ENCODE data around the gene ERN1. TPM values are rescaled to one million over a fixed set of nuclear protein-coding genes. Genes with fewer than 3 reads are reported as not detected.

ERN1 gene
- total RNA-seq, 1 donor, result 62.8 TPM

DNA sequence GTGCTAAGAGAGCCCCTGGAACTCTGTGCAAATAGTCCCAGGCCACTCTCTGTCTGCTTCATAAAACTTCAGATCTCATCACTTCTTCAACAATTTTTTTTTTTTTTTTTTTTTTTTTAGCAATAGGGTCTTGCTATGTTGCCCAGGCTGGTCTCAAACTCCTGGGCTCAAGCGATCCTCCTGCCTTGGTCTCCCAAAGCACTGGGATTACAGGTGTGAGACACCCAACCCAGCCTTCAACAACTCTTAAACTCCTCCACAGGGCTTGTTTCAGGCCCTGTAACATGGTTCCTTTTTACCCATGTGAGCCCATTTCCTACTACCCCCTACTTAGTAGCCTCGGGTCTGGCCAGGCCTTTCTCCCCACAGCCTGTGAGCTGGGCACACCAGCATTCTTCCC is 70.2 kb downstream of the ERN1 start:
- Histone ChIP-seq H3K4me3 (ENCODE audit: low read length) (no peak overlapping the region), H3K4me1 (ENCODE audit: insufficient read depth, low read length) (peaks cover 60% of the 10 kb centered on the region), H3K27me3 (ENCODE audit: insufficient read depth, low read length) (no peaks in the 10 kb centered on the region), H3K9me3 (ENCODE audit: low read depth, low read length) (no peaks in the 10 kb centered on the region)

DNA sequence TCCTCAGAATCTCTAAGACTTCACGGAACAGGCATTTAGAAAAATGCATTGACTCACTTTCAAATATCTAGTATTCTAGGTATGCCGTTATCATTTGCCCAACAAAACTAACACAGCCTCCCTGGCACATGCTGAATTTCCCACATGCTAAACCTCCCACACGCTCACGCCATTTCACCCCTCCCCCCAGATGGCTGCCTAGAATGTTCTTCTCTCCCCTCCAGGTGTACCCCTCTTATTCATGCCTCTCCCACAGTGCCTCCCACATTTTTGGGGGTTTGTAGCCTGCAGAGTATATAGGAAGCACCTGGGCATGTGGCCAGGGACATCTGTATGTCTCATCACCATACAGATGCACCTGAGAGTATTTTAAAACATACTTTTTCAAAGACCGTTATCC is 71.3 kb downstream of the ERN1 start:
- H3K4me1 ChIP-seq (ENCODE audit: insufficient read depth, low read length), result peaks cover 49% of the 10 kb centered on the region
- no peaks in the 10 kb centered on the region for H3K27me3 ChIP-seq (ENCODE audit: insufficient read depth, low read length)
- no peak overlapping the region for H3K4me3 ChIP-seq (ENCODE audit: low read length)
- no peaks in the 10 kb centered on the region for H3K9me3 ChIP-seq (ENCODE audit: low read depth, low read length)

DNA sequence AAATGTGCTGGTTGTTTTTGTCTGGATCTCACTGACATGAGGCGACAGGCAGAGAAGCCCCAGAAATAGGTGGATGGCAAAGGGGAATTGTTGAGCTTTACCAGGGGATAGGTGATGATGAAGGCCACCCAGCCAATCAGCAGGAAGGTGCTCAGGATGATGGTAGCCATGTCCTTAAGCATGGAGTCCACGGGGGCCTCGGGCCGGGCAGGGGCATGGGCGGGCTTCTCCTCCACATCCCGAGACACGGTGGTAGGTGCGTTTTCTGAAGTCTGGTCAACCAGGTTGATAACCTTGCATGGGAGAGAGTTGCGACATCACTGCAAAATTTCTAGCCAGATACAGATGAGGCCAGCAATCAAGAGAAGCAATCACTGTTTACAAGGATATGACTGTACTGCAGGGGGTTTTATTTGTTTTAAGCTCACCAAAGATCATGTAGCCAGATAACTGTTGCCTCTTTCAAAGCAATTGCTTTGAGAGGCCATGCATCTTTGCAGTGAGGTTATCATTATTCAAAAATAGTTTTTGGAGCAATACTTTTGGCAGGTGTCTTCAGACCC is 72.2 kb downstream of the ERN1 start:
- Histone ChIP-seq H3K4me1 (ENCODE audit: insufficient read depth, low read length) (peaks cover 40% of the 10 kb centered on the region), H3K27me3 (ENCODE audit: insufficient read depth, low read length) (no peaks in the 10 kb centered on the region), H3K4me3 (ENCODE audit: low read length) (no peak overlapping the region), H3K9me3 (ENCODE audit: low read depth, low read length) (no peaks in the 10 kb centered on the region)

DNA sequence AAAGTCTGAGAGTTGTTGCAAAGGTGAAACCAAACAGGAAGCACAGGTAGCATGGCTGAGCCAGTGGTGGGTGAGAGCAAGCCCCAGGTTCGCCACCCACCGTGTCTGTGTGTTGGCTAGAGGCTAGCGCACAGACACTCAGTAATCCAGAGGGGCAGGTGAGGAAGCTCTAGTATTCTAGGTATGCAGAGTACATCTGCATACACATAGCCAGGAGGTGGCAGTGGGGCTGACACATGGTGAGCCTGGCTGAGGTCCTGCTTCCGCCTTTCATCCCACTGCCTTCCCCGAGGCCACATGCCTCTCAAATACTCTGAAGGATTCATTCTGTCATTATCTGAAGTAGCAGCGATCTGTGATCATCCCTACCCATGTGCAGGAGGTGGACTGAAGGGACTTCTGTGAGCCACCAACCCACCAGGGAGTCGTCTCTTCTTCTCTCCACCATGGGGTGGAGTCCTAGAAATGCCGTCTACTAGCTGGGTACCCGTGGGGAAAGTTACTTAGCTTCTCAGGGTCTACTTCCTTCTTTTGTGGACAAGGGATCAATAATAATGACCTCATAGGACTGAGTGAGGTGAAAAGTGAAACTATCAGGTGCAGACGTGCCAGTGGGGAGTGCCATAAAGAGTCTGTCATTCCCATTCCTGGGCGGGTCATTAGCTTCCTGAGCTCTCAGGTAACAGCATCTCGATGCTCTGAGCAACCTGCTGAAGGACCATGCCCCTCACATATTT is 73.5 kb downstream of the ERN1 start:
- peaks cover 32% of the 10 kb centered on the region for H3K4me1 ChIP-seq (ENCODE audit: insufficient read depth, low read length)
- H3K4me3 ChIP-seq (ENCODE audit: low read length), result no peak overlapping the region
- no peaks in the 10 kb centered on the region for H3K27me3 ChIP-seq (ENCODE audit: insufficient read depth, low read length)
- H3K9me3 ChIP-seq (ENCODE audit: low read depth, low read length), result no peaks in the 10 kb centered on the region

DNA sequence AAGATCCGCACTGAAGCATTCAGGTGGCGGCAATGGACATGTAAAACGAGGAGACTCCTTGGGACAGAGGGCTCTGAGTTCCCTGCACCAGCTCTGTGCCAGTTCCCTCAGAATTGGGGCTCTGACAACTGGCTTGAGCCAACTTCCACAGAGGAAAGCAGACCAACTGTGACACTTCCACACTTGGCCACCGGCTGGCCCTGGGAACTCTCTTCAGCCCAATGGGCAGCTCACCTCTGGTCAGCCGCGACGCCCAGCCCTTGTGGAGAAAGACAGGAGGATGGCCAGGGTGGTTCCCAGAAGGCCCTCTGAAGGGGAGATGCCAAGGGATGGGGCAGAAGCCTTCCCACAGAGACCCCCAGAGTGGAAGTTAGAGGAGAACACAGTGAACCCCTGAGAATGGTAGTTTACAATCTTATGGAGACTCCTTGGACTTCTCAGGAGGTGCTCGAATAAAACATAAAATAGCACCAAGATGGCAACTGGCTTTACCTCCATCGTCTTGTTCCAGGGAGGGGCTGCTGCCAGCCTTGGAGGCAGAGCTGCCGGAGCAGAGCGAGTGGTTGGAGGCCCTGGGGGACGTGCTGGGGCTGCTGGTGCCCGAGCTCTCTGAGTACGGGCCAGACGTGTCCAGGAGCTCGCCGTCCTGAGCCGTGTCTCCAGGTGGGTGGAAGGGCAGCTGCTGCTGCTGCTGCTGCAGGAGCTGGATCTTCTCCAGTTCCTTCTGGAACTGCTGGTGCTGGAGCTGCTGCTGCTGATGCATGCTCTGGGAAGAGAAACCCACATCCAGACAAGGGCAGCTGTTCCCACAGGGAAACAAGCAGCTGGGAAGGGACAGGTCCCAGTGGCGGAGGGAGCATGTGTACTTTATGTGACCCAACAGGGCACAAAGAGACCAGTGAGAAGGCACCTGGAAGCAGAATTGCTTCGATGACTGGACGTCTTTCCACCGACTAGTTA is 74.5 kb downstream of the ERN1 start:
- H3K4me3 ChIP-seq (ENCODE audit: low read length), result no peak overlapping the region
- H3K9me3 ChIP-seq (ENCODE audit: low read depth, low read length), result no peaks in the 10 kb centered on the region
- no peaks in the 10 kb centered on the region for H3K27me3 ChIP-seq (ENCODE audit: insufficient read depth, low read length)
- H3K4me1 ChIP-seq (ENCODE audit: insufficient read depth, low read length), result peaks cover 27% of the 10 kb centered on the region

DNA sequence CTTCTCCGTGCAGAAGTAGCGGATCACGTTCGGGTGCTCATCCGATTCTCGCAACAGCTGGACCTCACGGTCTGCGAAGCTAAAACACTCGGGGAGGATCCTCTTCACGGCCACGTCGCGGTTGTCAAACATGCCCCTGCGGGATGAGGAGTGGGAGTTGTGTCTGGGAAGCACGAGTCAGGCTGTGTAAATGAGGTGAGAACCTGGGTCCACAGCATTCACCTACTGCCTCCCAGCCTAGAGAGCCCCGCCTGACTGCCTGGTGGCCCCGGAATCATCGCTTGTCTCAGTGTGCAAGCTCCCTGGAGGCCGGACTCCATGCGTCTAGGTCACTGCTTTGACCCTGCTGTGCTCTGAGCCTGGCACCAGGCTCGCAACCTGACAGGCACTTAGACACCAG is 75.6 kb downstream of the ERN1 start:
- Histone ChIP-seq H3K4me1 (ENCODE audit: insufficient read depth, low read length) (peaks cover 29% of the 10 kb centered on the region), H3K27me3 (ENCODE audit: insufficient read depth, low read length) (no peaks in the 10 kb centered on the region), H3K4me3 (ENCODE audit: low read length) (no peak overlapping the region), H3K9me3 (ENCODE audit: low read depth, low read length) (no peaks in the 10 kb centered on the region)

DNA sequence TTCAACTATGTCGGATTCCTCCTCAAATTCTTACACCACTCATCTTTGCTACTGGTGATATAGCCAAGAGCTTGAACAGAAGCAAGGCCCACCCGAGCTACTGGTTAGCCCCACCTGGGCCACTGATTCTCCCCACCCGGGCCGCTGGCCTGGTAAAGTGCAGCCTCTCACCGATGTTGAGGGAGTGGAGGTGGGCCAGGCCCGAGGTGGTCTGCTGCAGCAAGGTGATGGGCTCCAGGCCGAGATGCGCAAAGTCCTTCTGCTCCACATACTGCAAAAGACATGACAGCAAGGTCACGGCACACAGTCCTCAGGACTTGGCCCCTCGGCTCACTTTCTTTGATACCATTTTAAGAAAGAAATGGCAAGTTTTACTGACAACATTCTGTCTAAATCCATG is 76.8 kb downstream of the ERN1 start:
- Histone ChIP-seq H3K4me1 (ENCODE audit: insufficient read depth, low read length) (peaks cover 29% of the 10 kb centered on the region), H3K27me3 (ENCODE audit: insufficient read depth, low read length) (no peaks in the 10 kb centered on the region), H3K4me3 (ENCODE audit: low read length) (no peak overlapping the region), H3K9me3 (ENCODE audit: low read depth, low read length) (no peaks in the 10 kb centered on the region)

DNA sequence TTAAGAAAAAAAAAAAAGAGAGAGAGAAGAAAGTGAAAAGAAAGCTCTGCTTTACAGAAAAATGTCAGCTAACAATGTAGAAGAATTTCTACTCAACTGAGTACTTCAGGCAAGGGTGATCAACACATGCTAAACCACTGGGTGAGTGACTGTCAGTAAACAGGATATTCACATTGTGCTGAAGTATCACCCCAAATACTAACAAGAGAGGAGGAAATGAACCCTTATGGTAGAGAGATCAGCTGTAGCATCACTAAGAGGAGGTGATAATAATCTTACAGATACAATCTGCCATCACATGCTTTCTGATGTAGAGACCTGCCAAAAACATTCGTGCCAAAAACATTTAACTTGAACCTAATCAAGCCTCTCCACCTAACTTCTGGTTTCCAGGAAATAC is 78.8 kb downstream of the ERN1 start:
- H3K4me3 ChIP-seq (ENCODE audit: low read length), result no peak overlapping the region
- no peaks in the 10 kb centered on the region for H3K27me3 ChIP-seq (ENCODE audit: insufficient read depth, low read length)
- H3K4me1 ChIP-seq (ENCODE audit: insufficient read depth, low read length), result peaks cover 21% of the 10 kb centered on the region
- H3K9me3 ChIP-seq (ENCODE audit: low read depth, low read length), result no peaks in the 10 kb centered on the region

DNA sequence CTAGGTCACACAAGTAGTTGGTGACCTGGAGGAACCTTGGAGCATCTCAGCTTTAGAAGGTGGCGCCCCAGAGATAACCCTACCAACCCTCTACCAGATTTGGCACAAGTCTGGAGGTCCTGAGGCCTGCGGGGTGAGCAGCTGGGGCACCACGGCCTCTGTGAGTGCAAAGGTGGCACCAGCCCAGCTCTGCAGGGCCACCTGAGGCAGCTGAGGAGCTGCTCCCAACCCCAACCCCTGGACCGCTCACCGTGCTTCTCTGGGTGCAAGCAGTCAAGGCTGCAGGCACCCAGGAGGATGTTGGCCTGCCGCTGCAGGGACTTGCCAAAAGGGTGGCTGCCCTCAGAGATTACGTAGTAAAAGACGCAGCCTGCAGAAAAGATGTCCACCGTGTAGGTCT is 81.1 kb downstream of the ERN1 start:
- H3K27me3 ChIP-seq (ENCODE audit: insufficient read depth, low read length), result no peaks in the 10 kb centered on the region
- no peaks in the 10 kb centered on the region for H3K9me3 ChIP-seq (ENCODE audit: low read depth, low read length)
- no peak overlapping the region for H3K4me3 ChIP-seq (ENCODE audit: low read length)
- peaks cover 18% of the 10 kb centered on the region for H3K4me1 ChIP-seq (ENCODE audit: insufficient read depth, low read length)

DNA sequence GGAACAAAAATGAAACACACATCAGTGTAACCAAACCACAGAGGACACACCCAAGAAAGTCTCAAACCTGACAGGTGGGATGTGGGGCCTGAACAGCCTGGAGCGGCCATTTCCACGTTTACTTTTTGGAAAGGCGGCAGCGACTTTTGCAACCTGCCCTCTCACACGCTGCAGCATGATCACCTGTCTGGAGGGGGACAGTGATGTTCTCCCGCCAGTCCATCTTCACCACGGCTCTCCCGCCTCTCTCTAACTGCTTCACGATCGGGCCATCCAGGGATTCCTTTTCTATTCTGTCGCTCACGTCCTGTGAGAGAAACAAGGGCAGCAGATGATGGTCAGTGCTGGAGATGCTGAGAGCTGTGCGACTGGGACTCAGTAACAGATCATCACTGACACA is 84.8 kb downstream of the ERN1 start:
- Histone ChIP-seq H3K9me3 (ENCODE audit: low read depth, low read length) (no peaks in the 10 kb centered on the region), H3K27me3 (ENCODE audit: insufficient read depth, low read length) (no peaks in the 10 kb centered on the region), H3K4me1 (ENCODE audit: insufficient read depth, low read length) (peaks cover 5% of the 10 kb centered on the region), H3K4me3 (ENCODE audit: low read length) (no peak overlapping the region)

DNA sequence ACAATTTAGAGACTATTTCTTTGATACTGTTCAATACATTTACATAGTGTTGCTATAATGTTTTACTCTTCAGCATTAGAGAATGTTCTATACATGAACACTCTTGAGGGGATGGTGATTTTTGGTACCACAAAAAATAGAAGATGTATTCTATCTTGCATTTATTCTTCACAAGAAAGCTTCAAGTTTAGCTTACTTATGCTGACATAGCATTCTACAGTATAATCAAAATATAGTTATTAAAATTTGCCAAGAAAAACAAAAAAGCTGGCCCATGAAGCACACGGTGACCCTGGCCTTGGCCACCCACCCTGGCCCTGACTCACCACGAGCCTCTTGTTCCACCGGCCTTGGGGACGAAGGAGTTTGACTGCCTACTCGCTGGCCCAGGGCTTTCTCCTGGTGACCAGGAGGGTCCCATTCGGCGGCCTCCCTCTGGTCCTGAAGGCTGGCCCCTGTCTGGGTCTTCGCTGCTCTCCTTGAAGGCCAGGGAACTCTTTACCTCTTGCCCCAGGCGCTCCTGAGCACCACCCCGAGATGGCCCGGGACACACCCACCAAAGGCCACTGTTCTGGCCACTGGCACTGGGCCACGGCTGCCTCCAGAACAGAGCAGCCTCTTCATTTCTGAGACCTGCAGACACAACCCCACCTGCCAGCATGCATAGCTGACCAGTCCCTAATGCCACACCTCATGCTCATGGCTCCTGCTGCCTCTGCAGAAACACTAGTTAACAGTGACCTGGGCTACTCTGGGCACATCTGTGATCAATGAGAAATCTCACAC is 87.1 kb downstream of the ERN1 start:
- no peak overlapping the region for H3K4me3 ChIP-seq (ENCODE audit: low read length)
- no peaks in the 10 kb centered on the region for H3K4me1 ChIP-seq (ENCODE audit: insufficient read depth, low read length)
- no peaks in the 10 kb centered on the region for H3K27me3 ChIP-seq (ENCODE audit: insufficient read depth, low read length)
- no peaks in the 10 kb centered on the region for H3K9me3 ChIP-seq (ENCODE audit: low read depth, low read length)

DNA sequence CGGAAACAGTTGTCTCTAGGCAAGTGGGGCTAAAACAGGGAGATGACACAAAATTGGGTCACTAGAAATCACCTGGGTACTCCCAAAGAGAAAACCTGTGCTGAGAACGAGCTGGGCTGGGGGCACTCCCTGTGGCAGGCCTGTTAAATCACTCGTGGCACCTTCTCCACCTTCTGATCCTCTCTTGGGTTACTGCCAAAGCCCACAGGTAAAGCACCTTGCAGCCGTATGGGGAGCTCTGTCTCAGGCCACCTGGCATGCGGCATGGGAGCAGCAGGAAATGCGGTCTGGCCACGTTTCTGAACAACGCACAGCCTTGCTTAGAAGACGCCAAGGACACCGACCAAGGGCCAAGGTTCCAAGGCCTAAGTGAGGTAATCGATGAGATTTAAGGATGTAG is 88.0 kb downstream of the ERN1 start:
- Histone ChIP-seq H3K4me3 (ENCODE audit: low read length) (no peak overlapping the region), H3K4me1 (ENCODE audit: insufficient read depth, low read length) (no peaks in the 10 kb centered on the region), H3K9me3 (ENCODE audit: low read depth, low read length) (no peaks in the 10 kb centered on the region), H3K27me3 (ENCODE audit: insufficient read depth, low read length) (no peaks in the 10 kb centered on the region)

DNA sequence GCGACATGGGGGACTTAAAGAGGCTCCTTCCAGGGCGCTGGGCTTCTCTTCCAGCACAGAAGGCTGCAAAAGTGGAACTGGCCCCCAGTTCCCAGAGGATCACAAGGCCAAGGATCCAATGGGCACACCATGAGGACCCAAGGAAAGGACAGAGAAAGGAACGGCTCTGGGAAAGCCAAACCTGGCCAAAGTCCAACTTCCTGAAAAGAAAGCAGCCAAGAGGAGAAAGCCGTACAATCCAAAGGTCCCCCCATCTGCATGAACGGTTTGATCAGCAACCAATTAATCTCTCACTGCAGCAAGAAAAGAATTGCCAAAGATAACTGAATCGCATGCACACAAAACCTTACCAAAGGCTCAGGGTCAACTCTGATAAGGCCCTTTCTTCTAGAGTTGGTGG is 89.7 kb downstream of the ERN1 start:
- H3K27me3 ChIP-seq (ENCODE audit: insufficient read depth, low read length), result no peaks in the 10 kb centered on the region
- no peaks in the 10 kb centered on the region for H3K9me3 ChIP-seq (ENCODE audit: low read depth, low read length)
- no peaks in the 10 kb centered on the region for H3K4me1 ChIP-seq (ENCODE audit: insufficient read depth, low read length)
- no peak overlapping the region for H3K4me3 ChIP-seq (ENCODE audit: low read length)

DNA sequence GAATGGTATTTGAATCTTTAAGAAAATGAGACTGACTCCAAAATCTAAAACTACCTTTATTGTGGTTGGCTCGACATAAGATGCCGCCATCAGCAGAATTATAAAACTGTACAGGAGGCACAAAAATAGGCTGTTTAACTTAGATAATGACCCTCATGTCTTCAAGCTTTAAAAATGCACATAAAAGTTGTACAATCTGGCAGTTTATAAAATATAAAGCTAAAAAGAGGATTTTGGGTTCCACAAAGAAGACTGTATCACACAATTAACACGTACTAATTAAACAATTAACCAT is 90.9 kb downstream of the ERN1 start:
- Histone ChIP-seq H3K4me3 (ENCODE audit: low read length) (no peak overlapping the region), H3K27me3 (ENCODE audit: insufficient read depth, low read length) (no peaks in the 10 kb centered on the region), H3K4me1 (ENCODE audit: insufficient read depth, low read length) (no peaks in the 10 kb centered on the region), H3K9me3 (ENCODE audit: low read depth, low read length) (no peaks in the 10 kb centered on the region)
